GM19467 (cell line): ENCODE data around the gene ZBTB7C.

ENCODE experiments used
- ATAC-seq: cut with Tn5 transposase; IDR thresholded peaks from one replicate; pipeline ENCODE4 v1.9.1; 2021; ENCODE audit warnings: mild to moderate bottlenecking, moderate library complexity; ENCODE audit not compliant: unreplicated experiment

ZBTB7C gene

GRCh38 chr18:48355276-48356115 is 53.7 kb downstream of the ZBTB7C start:
- ATAC-seq = no peak

DNA sequence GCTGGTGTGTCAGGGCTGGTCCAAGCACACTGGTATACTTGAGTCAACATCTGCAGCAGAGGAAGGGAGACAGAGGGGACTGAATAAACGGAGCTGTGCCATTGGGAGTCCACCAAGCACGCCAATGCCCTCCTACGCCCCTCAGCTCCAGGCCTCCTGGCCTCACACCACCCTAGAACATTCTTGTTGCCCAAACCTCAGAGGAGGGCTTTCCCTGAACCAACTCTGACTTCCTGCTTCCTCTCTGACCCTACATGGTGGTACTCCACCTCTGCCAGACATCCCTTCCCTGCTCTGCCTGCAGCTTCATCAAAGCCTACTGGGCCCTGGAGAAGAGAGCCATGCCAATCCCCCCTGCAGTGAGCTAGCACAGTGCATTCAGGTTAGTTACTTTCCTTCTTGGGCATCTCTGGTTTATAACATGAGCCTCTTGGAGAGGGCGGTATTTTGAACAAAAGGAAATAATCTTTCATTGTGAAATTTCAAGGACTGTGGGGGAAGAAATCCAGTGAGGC is 54.4 kb downstream of the ZBTB7C start:
- no peak for ATAC-seq

DNA sequence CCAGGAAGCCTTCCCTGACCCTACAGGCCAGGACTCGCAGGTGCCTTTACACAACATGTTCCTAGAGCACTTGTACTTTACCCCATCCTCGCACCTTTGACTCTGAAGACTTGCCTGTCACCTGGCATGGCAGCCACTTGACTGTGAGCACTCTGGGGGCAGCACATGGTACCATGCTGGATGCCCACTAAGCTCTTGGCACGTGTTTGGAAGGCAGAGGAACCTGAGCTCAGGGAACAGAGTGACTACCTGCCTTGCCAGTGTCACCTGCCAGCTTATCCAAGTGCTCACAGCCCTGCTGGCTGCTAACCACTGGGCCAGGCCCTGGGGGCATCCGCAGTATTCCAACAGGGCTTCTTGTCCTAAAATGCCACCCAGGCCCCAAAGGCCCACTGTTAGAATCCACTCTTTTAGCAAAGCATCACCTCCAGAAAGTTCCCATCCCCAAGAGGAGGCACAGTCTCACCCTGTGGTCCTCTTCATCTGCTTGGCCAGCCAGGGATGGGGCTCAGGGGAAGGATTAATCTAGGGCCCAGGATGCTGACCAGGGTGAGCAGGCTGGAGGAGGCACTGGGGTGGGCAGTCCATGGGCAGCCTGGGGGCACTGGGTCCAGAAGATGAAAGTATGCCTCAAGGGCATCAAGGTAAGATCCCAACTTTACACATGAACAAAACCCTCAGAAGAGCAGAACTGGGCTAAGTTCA is 57.0 kb downstream of the ZBTB7C start:
- ATAC-seq = no peak

GRCh38 chr18:48351216-48352050 is 57.8 kb downstream of the ZBTB7C start:
- ATAC-seq = no peak

DNA sequence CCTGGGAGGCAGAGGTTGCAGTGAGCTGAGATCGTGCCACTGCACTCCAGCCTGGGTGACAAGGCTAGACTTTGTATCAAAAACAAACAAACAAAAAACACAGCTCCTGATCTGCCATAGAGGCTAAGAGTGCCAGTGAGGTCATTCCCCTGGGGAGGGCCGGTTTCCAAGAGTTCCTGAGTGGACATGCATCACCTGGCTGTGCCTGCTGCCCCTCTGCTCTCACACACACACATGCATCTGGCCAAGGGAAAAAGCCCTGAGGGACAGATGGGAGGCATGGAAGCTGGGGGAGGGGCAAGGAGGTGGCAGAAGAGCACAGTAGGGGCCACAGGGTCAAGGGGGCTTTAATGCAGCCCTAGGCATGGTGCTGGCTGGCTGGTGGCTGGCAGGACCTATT is 60.4 kb downstream of the ZBTB7C start:
- ATAC-seq = no peak

GRCh38 chr18:48347756-48348326 is 61.3 kb downstream of the ZBTB7C start:
- ATAC-seq = no peak

GRCh38 chr18:48345596-48345995 is 63.6 kb downstream of the ZBTB7C start:
- ATAC-seq = no peak

GRCh38 chr18:48342581-48342980 is 66.6 kb downstream of the ZBTB7C start:
- no peak for ATAC-seq

DNA sequence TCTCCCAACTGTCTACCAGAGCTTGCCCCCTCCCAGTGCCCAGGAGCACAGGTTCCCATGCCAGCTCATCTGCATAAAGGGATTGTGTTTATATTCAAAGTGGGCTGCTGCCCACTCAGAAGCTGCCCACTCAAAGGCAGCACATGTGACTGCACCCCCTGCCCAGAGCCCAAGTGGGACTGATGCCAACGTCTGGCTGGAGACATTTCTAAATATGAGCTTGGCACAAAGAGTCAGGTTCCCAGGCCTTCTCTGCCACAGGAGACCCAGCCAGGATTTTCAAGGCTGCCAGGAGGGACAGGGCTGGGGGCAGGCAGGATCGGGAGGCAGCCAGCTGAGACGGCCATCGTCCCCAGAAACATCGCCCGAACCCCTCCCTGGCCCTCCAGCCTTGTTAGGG is 67.1 kb downstream of the ZBTB7C start:
- ATAC-seq = no peak

- no peak for ATAC-seq
Observed at GRCh38 chr18:48340560-48340959, 68.6 kb downstream of the ZBTB7C start.

DNA sequence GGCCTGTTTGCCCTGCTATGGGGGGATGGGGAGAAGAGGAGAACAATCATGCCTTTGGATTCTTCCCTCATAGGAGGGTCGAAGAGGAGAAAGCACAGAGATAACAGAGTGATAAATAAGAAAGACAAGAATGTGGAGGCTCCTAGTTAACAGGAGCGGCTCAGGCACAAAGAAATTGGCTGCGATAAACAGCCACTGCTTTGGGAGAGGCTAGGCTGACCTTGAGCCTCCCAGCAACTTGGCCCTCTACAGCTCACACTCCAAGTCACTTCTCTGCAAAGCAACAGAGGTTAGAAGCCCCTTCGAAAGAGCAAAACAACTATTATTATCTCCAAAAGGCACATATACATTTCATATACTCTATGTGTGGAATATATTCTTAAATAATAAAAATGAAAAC is 69.5 kb downstream of the ZBTB7C start:
- no peak for ATAC-seq

- no peak for ATAC-seq
Observed at GRCh38 chr18:48338915-48339314, 70.3 kb downstream of the ZBTB7C start.

GRCh38 chr18:48337053-48337452 is 72.1 kb downstream of the ZBTB7C start:
- no peak for ATAC-seq

GRCh38 chr18:48336332-48336731 is 72.9 kb downstream of the ZBTB7C start:
- no peak for ATAC-seq

GRCh38 chr18:48335829-48336228 is 73.4 kb downstream of the ZBTB7C start:
- no peak for ATAC-seq

DNA sequence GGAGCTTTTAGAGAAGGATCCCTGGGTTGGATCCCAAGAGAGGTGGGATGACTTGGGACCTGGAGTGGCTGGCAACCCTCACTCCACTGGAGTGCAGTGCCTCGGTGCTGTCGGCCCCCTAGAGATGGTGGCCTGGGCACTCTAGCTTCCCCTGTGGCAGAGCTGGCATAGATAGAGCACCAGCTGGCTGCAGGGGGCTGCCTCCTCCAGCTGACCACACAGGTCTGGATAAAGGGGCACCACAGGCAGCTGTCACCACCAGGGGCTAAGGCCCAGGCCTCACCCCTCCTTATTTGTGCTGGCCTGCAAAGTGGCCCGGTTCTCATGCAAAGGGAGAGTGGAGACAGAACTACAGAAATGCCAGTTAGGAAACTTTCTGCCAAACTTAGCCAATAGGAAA is 74.3 kb downstream of the ZBTB7C start:
- no peak for ATAC-seq

DNA sequence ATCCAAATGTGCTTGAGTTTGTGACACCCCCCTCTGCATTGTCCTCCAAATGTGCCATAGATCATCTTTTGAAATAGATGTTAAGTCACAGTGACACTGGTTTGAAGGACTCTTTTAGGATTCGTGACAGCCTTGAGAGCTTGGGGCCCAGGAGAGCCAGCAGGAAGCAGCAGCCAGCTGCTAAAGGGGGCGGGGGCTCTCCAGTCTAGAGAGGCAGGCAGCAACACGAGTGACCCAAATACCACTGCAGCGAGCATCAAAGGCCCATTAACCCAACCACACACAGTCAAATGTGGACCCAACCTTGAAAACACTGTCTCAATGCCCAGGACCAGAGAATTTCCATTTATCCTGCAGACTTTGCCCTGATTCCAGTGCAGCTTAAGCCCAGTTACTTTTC is 75.6 kb downstream of the ZBTB7C start:
- ATAC-seq = no peak

GRCh38 chr18:48330016-48330991 is 78.9 kb downstream of the ZBTB7C start:
- ATAC-seq = no peak

- no peak for ATAC-seq
Observed at GRCh38 chr18:48328473-48329210, 80.5 kb downstream of the ZBTB7C start.
